A673 (cell line): Measurements from ENCODE around the gene MRPS5. TPM values are rescaled to one million over a fixed set of nuclear protein-coding genes. Genes with fewer than 3 reads are reported as not detected.

Experiments used
- BruUV-seq: library from RNA; stranded (reverse); fragments of 400-500 nt; replicated peaks from 2 replicates; lab custom pipeline; 2021; lab: Mats Ljungman, UMichigan
- CTCF ChIA-PET: fragments of 300-600 bp; sonication (Branson Sonifier 250); formaldehyde crosslinking; loops from one replicate; lab custom pipeline; 2022; ENCODE audit warnings: antibody characterized with exemption; lab: Charles Lee
- POLR2A ChIA-PET: fragments of 300-600 bp; sonication (Branson Sonifier 250); formaldehyde crosslinking; loops from one replicate; lab custom pipeline; 2022; ENCODE audit warnings: antibody characterized with exemption; ENCODE audit not compliant: low non-redundant PET; lab: Charles Lee
- DNase-seq: peaks from one replicate; pipeline ENCODE4 v3.0.0-alpha.2; 2015; ENCODE audit warnings: low spot score
- H3K27ac ChIP-seq: fragments of 200-600 bp; sonication (generic); 2 replicates; pipeline ENCODE4 v1.5.1; 2016; ENCODE audit warnings: mixed run types, low read depth, mild to moderate bottlenecking, mixed read lengths, antibody characterized with exemption, low read length; ENCODE audit not compliant: poor library complexity, severe bottlenecking
- H3K27me3 ChIP-seq: fragments of 200-600 bp; sonication (generic); replicated peaks from 2 replicates; pipeline ENCODE4 v1.6.1; 2017; ENCODE audit warnings: mixed run types, low read depth, mild to moderate bottlenecking, mixed read lengths, antibody characterized with exemption, low read length; ENCODE audit not compliant: insufficient read depth, poor library complexity
- H3K36me3 ChIP-seq: fragments of 200-600 bp; sonication (generic); 2 replicates; pipeline ENCODE4 v1.6.1; 2016; ENCODE audit warnings: mixed run types, mild to moderate bottlenecking, mixed read lengths, antibody characterized with exemption, low read length; ENCODE audit not compliant: insufficient read depth, poor library complexity, severe bottlenecking
- H3K4me1 ChIP-seq: fragments of 200-600 bp; sonication (generic); 2 replicates; pipeline ENCODE4 v1.6.1; 2017; ENCODE audit warnings: mixed run types, mild to moderate bottlenecking, mixed read lengths, antibody characterized with exemption, low read length; ENCODE audit not compliant: insufficient read depth, poor library complexity, severe bottlenecking
- H3K4me3 ChIP-seq: fragments of 200-600 bp; sonication (generic); 2 replicates; pipeline ENCODE4 v1.5.1; 2016; ENCODE audit warnings: low read depth, mixed run types, mild to moderate bottlenecking, mixed read lengths, low read length; ENCODE audit not compliant: poor library complexity, severe bottlenecking
- H3K9me3 ChIP-seq: fragments of 200-600 bp; sonication (generic); 2 replicates; pipeline ENCODE4 v1.6.1; 2016; ENCODE audit warnings: mixed run types, low read depth, mild to moderate bottlenecking, mixed read lengths, antibody characterized with exemption, low read length; ENCODE audit not compliant: poor library complexity, severe bottlenecking
- CTCF ChIP-seq: fragments of 300-800, 200-600 bp; sonication (generic); conservative IDR thresholded peaks from 2 replicates; pipeline ENCODE4 v1.5.1; 2017; ENCODE audit warnings: low read depth, mild to moderate bottlenecking, antibody characterized with exemption, low read length, moderate library complexity, mixed read lengths
- EZH2 ChIP-seq: fragments of 200-600 bp; sonication (generic); IDR thresholded peaks from 2 replicates; pipeline ENCODE4 v1.6.1; 2017; ENCODE audit warnings: borderline replicate concordance, low read depth, mild to moderate bottlenecking, mixed read lengths, antibody characterized with exemption, low read length; ENCODE audit not compliant: poor library complexity, severe bottlenecking
- intact Hi-C: fragments of 100-400 bp; cut with micrococcal nuclease; formaldehyde crosslinking; loops from one replicate; pipeline ENCODE4 v1.10.0; 2022; ENCODE audit not compliant: unreplicated experiment
- total RNA-seq: library from RNA; stranded (reverse); gene quantifications from 2 replicates; pipeline ENCODE4 v1.2.3, GENCODE V29; 2021

The MRPS5 gene
- total RNA-seq, 1 experiment from 2014 or later: 103 TPM

GRCh38 chr2:95086017-95086416 is 35.6 kb downstream of the MRPS5 start:
- BruUV-seq: no TSS peak
- ChIA-PET CTCF (no interaction called here), POLR2A (no interaction called here)
- H3K36me3 ChIP-seq: peaks cover 29% of the 10 kb centered on the region
- no peaks in the 10 kb centered on the region for H3K27me3 ChIP-seq
- DNase-seq: no peak
- no peak for TF ChIP-seq CTCF
- no peak for TF ChIP-seq EZH2
- H3K27ac ChIP-seq: no peak overlapping the region
- no peaks in the 10 kb centered on the region for H3K9me3 ChIP-seq
- H3K4me1 ChIP-seq: no peaks in the 10 kb centered on the region
- no peak overlapping the region for H3K4me3 ChIP-seq
- intact Hi-C loops: no loop called here

- no TSS peak for BruUV-seq
- no peak for DNase-seq
- intact Hi-C loops: no loop called here
- H3K27me3 ChIP-seq: no peaks in the 10 kb centered on the region
- ChIA-PET CTCF (no interaction called here), POLR2A (no interaction called here)
- H3K9me3 ChIP-seq: no peaks in the 10 kb centered on the region
- no peaks in the 10 kb centered on the region for H3K4me1 ChIP-seq
- H3K4me3 ChIP-seq: no peak overlapping the region
- peaks cover 17% of the 10 kb centered on the region for H3K36me3 ChIP-seq
- TF ChIP-seq CTCF (no peak), EZH2 (no peak)
- no peak overlapping the region for H3K27ac ChIP-seq
Observed at GRCh38 chr2:95082477-95082876, 39.1 kb downstream of the MRPS5 start.

GRCh38 chr2:95079199-95079683 is 42.4 kb downstream of the MRPS5 start:
- no TSS peak for BruUV-seq
- Histone ChIP-seq H3K36me3 (no peaks in the 10 kb centered on the region), H3K27ac (no peak overlapping the region), H3K4me1 (peaks cover 6% of the 10 kb centered on the region), H3K9me3 (no peaks in the 10 kb centered on the region), H3K27me3 (peaks cover 13% of the 10 kb centered on the region), H3K4me3 (no peak overlapping the region)
- intact Hi-C loops: loop anchor here (5.0 kb wide), 1 partner anchor 57 kb away; no protein-coding TSS in a partner anchor
- ChIA-PET POLR2A (no interaction called here), CTCF (interaction anchor here (0.5 to 2.3 kb wide), 7 partner anchors 26 to 204 kb away, joined by 3 to 17 read pairs (median 4); partner anchors contain the start of gene MAL)
- DNase-seq: peak; percentile 14
- TF ChIP-seq EZH2 (no peak), CTCF (no peak)
